GM18508 (cell line): Measurements from ENCODE around the gene RYR1.
"Not testable (repeated sequence)": the region's sequence is repeated elsewhere in the genome, so short reads cannot be mapped to it uniquely, and the experiment has no call there.

Source experiments
- ATAC-seq: cut with Tn5 transposase; IDR thresholded peaks from one replicate; pipeline ENCODE4 v1.9.1; 2021; ENCODE audit warnings: moderate number of reproducible peaks; ENCODE audit not compliant: insufficient read depth, unreplicated experiment

RYR1 gene

DNA sequence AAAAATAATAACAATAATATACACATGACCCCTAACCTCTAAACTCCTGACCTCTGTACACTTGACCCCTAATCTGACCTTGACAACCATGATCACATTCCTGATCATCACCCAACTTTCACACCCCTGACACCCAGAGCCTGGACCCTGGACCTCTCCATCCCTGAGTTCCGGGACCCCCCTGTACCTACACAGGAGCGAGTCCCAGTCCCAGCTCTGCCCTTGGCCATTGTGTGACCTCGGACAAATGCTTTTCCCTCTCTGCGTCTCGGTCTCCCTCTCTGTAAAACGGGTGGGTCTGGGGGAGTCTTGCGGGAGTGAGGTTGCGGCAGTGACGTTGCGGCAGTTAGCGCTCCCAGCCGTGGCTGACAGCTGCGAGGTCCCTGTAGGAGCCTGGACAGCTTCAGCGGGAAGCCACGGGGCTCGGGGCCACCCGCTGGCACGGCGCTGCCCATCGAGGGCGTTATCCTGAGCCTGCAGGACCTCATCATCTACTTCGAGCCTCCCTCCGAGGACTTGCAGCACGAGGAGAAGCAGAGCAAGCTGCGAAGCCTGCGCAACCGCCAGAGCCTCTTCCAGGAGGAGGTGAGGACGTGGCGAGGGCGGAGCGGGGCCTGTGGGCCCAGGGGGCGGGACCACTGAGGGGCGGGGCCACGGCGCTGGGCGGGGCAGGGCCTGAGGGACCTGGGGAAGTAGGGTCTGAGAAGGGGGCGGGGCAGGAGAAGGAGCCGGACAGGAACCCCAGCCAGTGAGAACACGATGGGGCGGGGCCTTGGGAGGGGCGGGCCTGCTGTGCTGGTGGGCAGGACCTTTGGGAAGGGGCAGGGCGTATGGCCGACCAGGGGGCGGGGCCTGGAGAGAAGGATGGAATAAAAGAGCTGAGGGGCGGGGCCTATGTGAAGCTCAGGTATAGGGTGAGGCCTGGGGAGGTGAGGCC, 19.2 kb downstream of the RYR1 start:
- ATAC-seq: no peak

DNA sequence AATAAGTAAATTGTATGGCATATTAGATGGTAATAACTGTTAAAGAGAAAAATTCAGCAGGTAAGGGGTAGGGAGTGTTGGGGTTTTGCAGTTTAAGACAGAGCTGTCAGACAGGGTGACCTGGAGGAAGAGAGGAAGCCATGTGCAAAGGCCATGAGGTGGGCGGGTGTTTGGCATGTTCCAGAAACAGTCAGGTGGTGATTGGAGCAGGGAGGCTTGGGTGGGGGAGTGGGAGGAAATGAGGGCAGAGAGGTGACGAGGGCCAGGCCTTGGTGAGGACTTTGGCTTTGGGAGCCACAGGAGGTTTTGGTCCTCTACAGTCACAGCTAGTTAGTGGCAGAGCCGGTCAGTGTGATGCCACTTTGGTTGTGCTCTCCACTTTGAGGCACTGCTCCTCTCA, 20.1 kb downstream of the RYR1 start:
- ATAC-seq: no peak

DNA sequence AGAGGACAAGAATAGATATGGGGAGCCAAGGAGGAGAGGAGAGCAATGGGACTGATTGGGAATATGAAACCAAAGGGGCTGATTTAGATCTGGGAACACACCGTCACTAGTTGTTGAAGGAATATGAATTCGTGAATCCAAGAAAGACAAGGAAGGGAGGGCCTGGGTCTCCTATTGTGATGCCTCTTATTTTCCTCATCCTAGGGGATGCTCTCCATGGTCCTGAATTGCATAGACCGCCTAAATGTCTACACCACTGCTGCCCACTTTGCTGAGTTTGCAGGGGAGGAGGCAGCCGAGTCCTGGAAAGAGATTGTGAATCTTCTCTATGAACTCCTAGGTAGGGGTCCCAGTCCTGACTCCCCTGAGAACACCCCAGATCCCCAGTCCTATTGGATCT, 21.5 kb downstream of the RYR1 start:
- no peak for ATAC-seq

DNA sequence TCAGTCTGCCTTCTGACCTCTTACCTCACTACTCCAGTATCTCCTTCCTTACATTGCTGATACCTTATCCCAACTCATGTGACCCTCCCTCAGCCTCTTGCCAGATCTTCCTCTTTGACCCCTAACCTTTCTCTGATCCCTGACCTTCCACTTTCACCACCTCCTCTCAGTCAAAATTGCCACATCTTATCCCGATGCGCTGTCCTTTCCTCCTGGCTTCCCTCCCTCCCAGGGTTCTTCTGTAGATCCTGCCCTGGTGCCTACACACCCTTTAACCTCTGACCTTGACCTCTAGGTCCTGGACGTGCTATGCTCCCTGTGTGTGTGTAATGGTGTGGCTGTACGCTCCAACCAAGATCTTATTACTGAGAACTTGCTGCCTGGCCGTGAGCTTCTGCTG, 23.7 kb downstream of the RYR1 start:
- ATAC-seq: no peak

DNA sequence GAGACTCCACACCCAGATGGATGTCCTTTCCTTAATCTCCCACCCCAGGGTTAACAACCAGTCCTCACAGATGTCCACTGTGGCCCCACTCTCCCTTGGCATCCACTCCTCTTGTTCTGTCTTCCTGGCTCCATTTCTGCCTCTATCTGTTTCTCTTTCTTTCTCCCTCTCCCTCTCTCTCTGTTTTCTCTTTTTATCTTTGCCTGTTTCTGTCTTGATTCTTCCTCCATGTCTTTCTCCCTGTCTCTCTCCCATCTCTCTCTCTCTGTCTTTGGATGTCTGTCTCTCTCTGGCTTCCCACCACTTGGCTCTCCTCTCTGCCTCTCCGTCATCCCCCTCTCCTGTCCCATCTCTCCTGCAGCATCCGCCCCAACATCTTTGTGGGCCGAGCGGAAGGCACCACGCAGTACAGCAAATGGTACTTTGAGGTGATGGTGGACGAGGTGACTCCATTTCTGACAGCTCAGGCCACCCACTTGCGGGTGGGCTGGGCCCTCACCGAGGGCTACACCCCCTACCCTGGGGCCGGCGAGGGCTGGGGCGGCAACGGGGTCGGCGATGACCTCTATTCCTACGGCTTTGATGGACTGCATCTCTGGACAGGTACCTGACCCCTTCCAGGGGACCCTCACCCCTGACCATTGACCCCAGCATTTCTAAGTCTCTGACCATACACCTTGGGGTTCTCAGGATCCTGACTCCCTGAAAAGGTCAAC, 24.4 kb downstream of the RYR1 start:
- no peak for ATAC-seq

DNA sequence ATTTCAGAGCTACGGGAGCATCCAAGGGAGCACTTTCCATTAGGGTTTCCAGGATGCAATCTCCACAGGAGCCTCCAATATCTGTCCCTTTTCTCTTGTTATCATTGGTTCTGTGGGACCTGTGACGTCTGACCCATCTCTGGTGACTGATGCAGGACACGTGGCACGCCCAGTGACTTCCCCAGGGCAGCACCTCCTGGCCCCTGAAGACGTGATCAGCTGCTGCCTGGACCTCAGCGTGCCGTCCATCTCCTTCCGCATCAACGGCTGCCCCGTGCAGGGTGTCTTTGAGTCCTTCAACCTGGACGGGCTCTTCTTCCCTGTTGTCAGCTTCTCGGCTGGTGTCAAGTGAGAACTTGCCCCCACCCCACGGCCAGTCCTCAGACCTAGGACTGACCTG, 25.5 kb downstream of the RYR1 start:
- ATAC-seq: no peak

DNA sequence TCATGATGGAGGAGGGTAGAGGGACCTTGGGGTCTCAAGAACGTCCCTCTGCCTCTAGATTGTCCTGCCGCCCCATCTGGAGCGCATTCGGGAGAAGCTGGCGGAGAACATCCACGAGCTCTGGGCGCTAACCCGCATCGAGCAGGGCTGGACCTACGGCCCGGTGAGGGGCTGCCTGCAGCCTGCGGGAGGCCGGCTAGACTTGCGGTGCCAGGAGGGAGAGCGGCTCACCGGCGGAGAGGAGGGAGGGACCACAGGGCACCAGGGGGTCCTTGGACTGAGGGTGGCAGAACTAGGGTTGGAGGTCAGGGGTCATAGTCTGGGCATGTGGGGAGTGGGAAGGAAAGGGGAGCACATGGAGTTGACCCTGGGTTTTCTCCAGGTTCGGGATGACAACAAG, 29.9 kb downstream of the RYR1 start:
- ATAC-seq: no peak

DNA sequence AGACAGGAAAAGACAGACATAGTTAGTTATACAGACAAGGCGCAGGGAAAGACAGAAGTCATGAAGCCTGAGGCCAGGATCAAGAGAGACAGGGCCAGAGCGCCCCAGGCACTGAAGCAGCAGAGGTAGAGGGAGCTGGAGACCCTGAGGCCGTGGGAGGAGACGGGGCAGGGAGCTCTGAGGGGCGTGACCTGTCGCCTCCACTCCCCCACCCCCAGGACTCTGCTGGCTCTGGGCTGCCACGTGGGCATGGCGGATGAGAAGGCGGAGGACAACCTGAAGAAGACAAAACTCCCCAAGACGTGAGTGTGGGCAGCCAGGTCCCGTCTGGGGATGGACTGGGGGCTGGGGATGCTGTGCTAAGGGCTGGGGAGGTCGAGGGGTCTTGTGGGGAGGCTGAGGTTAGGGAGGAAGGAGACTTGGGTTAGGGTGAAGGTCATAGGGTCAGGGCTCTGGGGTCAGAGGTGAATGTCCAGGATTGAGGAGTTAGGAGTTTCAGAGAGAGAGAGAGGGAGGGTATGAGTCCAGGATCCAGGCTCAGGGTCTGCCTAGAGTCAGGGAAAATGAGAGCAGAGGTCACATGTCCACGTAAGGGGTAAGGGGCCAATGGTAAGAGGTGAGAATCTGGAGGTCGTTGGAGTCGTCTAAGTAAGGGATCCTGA, 31.1 kb downstream of the RYR1 start:
- ATAC-seq: no peak

DNA sequence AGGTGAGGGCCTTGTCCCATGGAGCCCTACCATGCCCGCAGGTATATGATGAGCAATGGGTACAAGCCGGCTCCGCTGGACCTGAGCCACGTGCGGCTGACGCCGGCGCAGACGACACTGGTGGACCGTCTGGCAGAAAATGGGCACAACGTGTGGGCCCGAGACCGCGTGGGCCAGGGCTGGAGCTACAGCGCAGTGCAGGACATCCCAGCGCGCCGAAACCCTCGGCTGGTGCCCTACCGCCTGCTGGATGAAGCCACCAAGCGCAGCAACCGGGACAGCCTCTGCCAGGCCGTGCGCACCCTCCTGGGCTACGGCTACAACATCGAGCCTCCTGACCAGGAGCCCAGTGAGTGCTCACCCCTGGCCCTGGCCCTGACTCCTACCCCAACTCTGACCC, 32.6 kb downstream of the RYR1 start:
- ATAC-seq: no peak

DNA sequence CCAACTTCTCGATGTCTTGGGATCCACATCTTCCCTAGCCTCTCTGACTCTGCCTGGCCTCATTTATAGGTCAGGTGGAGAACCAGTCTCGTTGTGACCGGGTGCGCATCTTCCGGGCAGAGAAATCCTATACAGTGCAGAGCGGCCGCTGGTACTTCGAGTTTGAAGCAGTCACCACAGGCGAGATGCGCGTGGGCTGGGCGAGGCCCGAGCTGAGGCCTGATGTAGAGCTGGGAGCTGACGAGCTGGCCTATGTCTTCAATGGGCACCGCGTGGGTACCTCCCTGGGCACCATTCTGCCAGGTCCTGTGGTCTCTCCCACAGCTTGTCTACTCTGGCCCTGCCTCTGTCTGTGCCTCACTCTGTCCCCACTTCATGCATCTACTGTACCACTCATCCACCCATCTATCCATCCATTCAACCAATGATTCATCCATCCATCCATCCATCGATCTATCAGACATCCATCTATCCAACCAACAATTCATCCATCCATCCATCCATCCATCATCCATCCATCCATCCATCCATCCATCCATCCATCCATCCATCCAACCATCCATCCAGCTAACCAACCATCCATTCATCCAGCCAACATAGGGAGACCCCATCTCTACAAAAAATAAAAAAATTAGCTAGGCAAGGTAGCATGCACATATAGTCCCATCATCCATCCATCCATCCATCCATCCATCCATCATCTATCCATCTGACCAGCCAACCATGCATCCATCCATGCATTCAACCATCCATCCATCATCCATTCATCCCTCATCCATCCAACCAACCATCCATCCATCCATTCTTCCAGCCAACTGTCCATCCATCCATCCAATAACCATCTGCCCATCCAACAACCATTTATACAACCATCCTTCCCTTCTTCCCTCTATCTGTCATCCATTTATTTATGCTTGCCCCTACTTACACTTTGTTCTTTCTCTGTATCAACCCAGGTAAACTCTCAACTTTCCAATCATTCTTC, 34.3 kb downstream of the RYR1 start:
- ATAC-seq: no peak

DNA sequence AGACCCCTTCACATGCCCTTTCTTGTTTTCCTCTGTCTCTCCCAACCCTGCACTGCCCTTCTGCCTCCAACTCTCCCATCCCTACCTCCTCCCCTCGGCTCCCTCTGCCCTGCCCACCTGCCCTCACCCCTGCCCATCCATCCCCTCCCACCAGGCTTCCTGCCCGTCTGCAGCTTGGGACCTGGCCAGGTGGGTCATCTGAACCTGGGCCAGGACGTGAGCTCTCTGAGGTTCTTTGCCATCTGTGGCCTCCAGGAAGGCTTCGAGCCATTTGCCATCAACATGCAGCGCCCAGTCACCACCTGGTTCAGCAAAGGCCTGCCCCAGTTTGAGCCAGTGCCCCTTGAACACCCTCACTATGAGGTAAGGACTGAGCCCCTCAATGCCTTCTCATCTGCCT, 35.7 kb downstream of the RYR1 start:
- no peak for ATAC-seq

DNA sequence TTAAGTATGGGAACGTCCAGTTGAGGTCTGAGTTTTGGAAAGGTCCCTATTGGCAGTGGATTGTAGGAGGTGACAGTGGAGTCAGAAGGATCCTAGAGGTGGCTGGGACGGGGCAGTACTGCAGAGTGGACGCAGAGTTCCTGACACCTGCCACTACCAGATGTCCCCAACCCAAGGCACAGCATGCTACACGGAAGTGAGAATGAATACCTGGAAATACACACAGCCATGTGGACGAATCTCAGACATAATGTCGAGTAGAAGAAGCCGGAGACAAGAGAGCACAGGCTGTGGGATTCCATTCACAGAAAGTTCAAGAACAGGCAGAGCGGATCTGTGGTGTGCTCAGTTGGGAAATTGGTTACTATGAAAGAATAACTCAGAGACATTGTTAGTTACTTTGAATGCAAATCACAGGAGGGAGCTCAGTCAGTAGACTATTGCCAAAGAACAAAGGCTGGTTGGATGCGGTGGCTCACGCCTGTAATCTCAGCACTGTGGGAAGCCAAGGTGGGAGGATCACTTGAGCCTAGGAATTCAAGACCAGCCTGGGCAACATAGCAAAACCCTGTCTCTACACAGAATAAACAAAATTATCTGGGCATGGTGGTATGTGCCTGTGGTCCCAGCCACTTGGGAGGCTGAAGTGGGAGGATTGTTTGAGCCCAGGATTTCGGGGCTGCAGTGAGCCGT, 37.4 kb downstream of the RYR1 start:
- ATAC-seq: no peak

DNA sequence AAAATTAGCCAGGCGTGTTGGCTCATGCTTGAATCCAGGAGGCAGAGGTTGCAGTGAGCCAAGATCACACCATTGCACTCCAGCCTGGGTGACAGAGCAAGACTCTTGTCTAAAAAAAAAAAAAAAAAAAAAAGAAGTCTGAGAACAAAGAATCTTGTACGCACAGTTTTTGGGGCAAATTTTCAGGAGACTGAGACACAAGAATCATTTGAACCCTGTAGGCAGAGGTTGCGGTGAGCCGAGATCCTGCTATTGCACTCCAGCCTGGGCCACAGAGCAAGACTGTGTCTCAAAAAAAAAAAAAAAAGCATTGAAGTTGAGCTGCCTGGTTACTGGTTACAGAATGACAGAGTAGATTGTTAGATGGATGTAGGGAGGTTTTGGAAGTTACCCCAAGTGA, 39.2 kb downstream of the RYR1 start:
- not testable (repeated sequence) for ATAC-seq

DNA sequence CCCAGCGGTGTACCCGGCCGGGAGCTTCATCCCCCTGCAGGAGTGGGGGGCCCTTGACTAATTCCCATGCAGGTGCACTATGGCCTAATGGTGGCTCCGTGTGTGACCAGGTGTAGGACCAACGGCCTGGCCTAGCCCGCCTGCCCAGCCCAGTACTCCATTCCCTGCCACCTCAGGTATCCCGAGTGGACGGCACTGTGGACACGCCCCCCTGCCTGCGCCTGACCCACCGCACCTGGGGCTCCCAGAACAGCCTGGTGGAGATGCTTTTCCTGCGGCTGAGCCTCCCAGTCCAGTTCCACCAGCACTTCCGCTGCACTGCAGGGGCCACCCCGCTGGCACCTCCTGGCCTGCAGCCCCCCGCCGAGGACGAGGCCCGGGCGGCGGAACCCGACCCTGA, 39.7 kb downstream of the RYR1 start:
- no peak for ATAC-seq

DNA sequence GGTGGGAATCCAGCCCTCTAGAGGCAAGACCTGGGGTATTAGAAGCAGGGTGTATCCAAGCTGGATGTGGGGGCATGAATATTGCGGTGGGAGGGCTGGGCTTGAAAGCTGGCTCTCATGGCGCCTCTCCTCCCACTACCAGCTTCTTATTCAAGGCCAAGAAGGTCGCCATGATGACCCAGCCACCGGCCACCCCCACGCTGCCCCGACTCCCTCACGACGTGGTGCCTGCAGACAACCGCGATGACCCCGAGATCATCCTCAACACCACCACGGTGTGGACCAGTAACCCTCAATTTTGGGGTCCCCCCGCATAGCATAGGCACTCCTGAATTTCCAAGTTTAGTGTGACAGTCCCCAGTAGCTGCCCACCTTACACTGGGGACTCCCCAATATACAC, 41.7 kb downstream of the RYR1 start:
- no peak for ATAC-seq

DNA sequence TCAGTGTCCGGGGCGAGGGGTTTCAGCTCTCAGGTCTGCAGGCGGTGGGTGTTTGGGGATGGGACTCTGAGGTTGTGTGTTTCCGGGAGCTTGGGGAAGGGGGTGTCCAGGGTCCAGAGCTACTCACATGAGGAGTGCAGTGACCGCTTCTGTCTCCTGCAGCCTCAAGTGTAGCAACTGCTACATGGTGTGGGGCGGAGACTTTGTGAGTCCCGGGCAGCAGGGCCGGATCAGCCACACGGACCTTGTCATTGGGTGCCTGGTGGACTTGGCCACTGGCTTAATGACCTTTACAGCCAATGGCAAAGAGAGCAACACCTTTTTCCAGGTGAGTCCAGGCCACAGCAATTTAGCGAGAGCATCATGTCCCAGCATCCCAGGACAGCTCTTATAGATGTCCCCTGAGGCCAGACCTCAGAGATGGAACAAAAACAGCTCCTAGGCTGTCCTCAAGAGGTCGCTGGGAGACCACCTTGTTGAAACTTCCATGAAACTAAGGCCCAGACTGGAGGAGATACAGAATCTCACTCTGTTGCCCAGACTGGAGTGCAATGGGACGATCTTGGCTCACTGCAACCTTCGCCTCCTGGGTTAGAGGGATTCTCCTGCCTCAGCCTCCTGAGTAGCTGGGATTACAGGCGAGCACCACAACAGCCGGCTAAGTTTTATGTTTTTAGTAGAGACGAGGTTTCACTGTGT, 44.9 kb downstream of the RYR1 start:
- no peak for ATAC-seq

DNA sequence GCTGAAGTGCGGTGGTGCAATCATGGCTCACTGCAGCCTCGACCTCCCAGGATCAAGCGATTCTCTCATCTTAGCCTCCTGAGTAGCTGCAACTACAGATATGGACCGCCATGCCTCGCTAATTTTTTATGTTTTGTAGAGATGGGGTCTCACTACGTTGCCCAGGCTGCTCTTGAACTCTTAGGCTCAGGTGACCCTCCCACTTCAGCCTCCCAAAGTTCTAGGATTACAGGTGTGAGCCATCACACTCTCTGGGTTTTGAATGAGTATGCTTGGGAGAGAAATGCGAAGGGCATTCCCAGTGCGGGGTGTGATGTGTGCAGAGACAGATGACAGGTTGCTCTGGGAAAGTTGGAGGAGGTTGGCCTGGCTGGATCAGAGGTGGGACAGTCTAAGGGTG, 49.0 kb downstream of the RYR1 start:
- no peak for ATAC-seq

DNA sequence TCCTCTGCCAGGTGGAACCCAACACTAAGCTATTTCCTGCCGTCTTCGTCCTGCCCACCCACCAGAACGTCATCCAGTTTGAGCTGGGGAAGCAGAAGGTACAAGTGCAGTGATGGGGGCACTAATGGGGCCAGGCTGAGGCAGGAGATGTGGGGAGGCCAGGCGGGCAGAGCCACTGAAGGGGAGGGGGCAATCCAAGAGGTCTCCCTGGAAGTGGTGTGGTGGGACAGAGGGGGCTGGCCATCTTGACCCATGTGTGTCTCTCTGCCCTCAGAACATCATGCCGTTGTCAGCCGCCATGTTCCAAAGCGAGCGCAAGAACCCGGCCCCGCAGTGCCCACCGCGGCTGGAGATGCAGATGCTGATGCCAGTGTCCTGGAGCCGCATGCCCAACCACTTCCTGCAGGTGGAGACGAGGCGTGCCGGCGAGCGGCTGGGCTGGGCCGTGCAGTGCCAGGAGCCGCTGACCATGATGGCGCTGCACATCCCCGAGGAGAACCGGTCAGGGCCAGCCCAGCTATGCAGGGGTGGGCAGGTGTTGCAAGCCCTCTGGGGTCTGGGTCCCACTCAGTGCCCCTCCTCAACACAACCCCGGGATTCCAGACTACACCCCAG, 49.6 kb downstream of the RYR1 start:
- no peak for ATAC-seq
